GM12878 (cell line): ENCODE data around the gene SRPK2. TPM values are rescaled to one million over a fixed set of nuclear protein-coding genes. Genes with fewer than 3 reads are reported as not detected.

Experiments used
- ATAC-seq: fragments of 200-7000 bp; cut with Tn5 transposase; 3 replicates; pipeline ENCODE4 v1.9.1; 2020; ENCODE audit warnings: mild to moderate bottlenecking, moderate library complexity
- BruUV-seq: library from RNA; stranded (reverse); fragments of 400-500 nt; replicated peaks from 2 replicates; lab custom pipeline; 2021; lab: Mats Ljungman, UMichigan
- CTCF ChIA-PET: fragments of 300-600 bp; sonication (Branson Sonifier 250); formaldehyde crosslinking; extraction: SDS; loops from one replicate; lab custom pipeline; 2021; ENCODE audit warnings: inconsistent platforms; lab: Yijun Ruan, JAX
- POLR2A ChIA-PET: fragments of 350-600 bp; formaldehyde crosslinking; extraction: SDS; loops from one replicate; lab custom pipeline; 2021; ENCODE audit warnings: inconsistent platforms; lab: Charles Lee
- RAD21 ChIA-PET: fragments of 300-600 bp; sonication (Branson Sonifier 250); formaldehyde crosslinking; loops from one replicate; lab custom pipeline; 2023; ENCODE audit warnings: antibody characterized with exemption; ENCODE audit not compliant: unreplicated experiment; lab: Charles Lee
- SMC1A ChIA-PET: fragments of 300-600 bp; sonication (Branson Sonifier 250); formaldehyde crosslinking; loops from one replicate; lab custom pipeline; 2023; ENCODE audit not compliant: unreplicated experiment, uncharacterized antibody; lab: Charles Lee
- DNase-seq: peaks from one replicate; pipeline ENCODE4 v3.0.0-alpha.2; 2011; ENCODE audit warnings: low read depth, low spot score
- FAIRE-seq: peaks from 3 replicates; lab custom pipeline; 2011; peaks lifted over from hg19 to GRCh38; lab: Jason Lieb, UNC
- H2AFZ ChIP-seq: 2 replicates; pipeline ENCODE4 v1.6.0; 2011; ENCODE audit warnings: low read depth, low read length, control low read depth; ENCODE audit not compliant: control insufficient read depth
- H3K27ac ChIP-seq: 2 replicates; pipeline ENCODE4 v1.5.1; 2011; ENCODE audit warnings: control low read depth; ENCODE audit not compliant: control insufficient read depth, insufficient read depth
- H3K27me3 ChIP-seq, 2 experiments: replicated peaks in 1 of 2; 2 replicates each; pipeline versions ENCODE4 v1.6.0 to v1.6.1; 2011; ENCODE audit warnings: low read length in 1 of 2; ENCODE audit not compliant: control insufficient read depth in 2 of 2, insufficient read depth in 2 of 2
- H3K36me3 ChIP-seq, 2 experiments: 2 replicates each; pipeline ENCODE4 v1.5.1; 2011; ENCODE audit warnings: low read length in 1 of 2; ENCODE audit not compliant: control insufficient read depth in 2 of 2, insufficient read depth in 2 of 2
- H3K4me1 ChIP-seq: 2 replicates; pipeline ENCODE4 v1.6.1; 2011; ENCODE audit warnings: mild to moderate bottlenecking, low read length, moderate library complexity, mixed read lengths; ENCODE audit not compliant: control insufficient read depth, insufficient read depth
- H3K4me2 ChIP-seq: 2 replicates; pipeline ENCODE4 v1.6.0; 2011; ENCODE audit warnings: control low read depth; ENCODE audit not compliant: control insufficient read depth, insufficient read depth
- H3K4me3 ChIP-seq: fragments of 200-600 bp; sonication (generic); 2 replicates; pipeline ENCODE4 v1.5.1; 2016
- H3K79me2 ChIP-seq: 2 replicates; pipeline ENCODE4 v1.6.0; 2011; ENCODE audit warnings: low read length; ENCODE audit not compliant: control insufficient read depth, insufficient read depth
- H3K9ac ChIP-seq: 2 replicates; pipeline ENCODE4 v1.8.0; 2011; ENCODE audit warnings: low read length, control low read depth, mixed read lengths; ENCODE audit not compliant: control insufficient read depth, insufficient read depth
- H3K9me3 ChIP-seq: replicated peaks from 3 replicates; pipeline ENCODE4 v1.5.1; 2011; ENCODE audit warnings: mild to moderate bottlenecking, low read length; ENCODE audit not compliant: control insufficient read depth, insufficient read depth
- H4K20me1 ChIP-seq: 2 replicates; pipeline ENCODE4 v1.6.0; 2011; ENCODE audit not compliant: control insufficient read depth, insufficient read depth
- CBX3 ChIP-seq: fragments of 200-600 bp; sonication (generic); IDR thresholded peaks from 2 replicates; pipeline ENCODE4 v1.6.1; 2016; ENCODE audit warnings: low read depth, borderline replicate concordance
- CBX5 ChIP-seq: sonication (generic); IDR thresholded peaks from 2 replicates; pipeline ENCODE4 v1.6.1; 2016; ENCODE audit warnings: low read depth, moderate library complexity, mild to moderate bottlenecking, inconsistent platforms
- EP300 ChIP-seq, 2 experiments: fragments of 150-350 bp in 1 of 2; IDR thresholded peaks; 2 replicates each; pipeline ENCODE4 v1.6.1; 2011 to 2012; ENCODE audit warnings: low read depth in 2 of 2, low read length in 2 of 2, borderline replicate concordance in 1 of 2, improper control_type of control experiment in 1 of 2, inconsistent platforms in 1 of 2; ENCODE audit not compliant: control insufficient read depth in 1 of 2
- HCFC1 ChIP-seq: fragments of 150-350 bp; IDR thresholded peaks from 2 replicates; pipeline ENCODE4 v1.6.1; 2014; ENCODE audit warnings: low read length
- IKZF2 ChIP-seq, 2 experiments: fragments of 450-650 bp; IDR thresholded peaks; 2 replicates each; pipeline ENCODE4 v1.6.1; 2017; ENCODE audit warnings: mild to moderate bottlenecking in 2 of 2, moderate library complexity in 2 of 2
- JUNB ChIP-seq: IDR thresholded peaks from 2 replicates; pipeline ENCODE4 v1.6.1; 2016; ENCODE audit warnings: antibody characterized with exemption, mild to moderate bottlenecking
- KDM1A ChIP-seq: fragments of 200-600 bp; sonication (generic); IDR thresholded peaks from 2 replicates; pipeline ENCODE4 v1.6.1; 2016; ENCODE audit warnings: borderline replicate concordance
- MEF2A ChIP-seq: IDR thresholded peaks from 2 replicates; pipeline ENCODE4 v1.6.1; 2011; ENCODE audit warnings: low read depth, mild to moderate bottlenecking, low read length, moderate library complexity; ENCODE audit not compliant: insufficient read depth
- MEF2B ChIP-seq: fragments of 450-650 bp; IDR thresholded peaks from 2 replicates; pipeline ENCODE4 v1.6.1; 2018; ENCODE audit warnings: mild to moderate bottlenecking, moderate library complexity; ENCODE audit not compliant: partially characterized antibody, poor library complexity, severe bottlenecking
- MXI1 ChIP-seq: fragments of 150-350 bp; IDR thresholded peaks from 2 replicates; pipeline ENCODE4 v1.6.1; 2011; ENCODE audit warnings: low read depth, mild to moderate bottlenecking, inconsistent platforms, low read length, improper control_type of control experiment
- MYB ChIP-seq: fragments of 150-350 bp; IDR thresholded peaks from 2 replicates; pipeline ENCODE4 v1.6.1; 2014; ENCODE audit warnings: mild to moderate bottlenecking, low read depth, low read length, borderline replicate concordance
- MYC ChIP-seq: IDR thresholded peaks from 2 replicates; pipeline ENCODE4 v1.6.1; 2011; ENCODE audit warnings: mild to moderate bottlenecking, low read length, moderate library complexity, inconsistent platforms; ENCODE audit not compliant: insufficient read depth, insufficient replicate concordance, insufficient read length, severe bottlenecking
- NFIC ChIP-seq: IDR thresholded peaks from 2 replicates; pipeline ENCODE4 v1.6.1; 2012; ENCODE audit warnings: low read depth, mild to moderate bottlenecking, inconsistent platforms, low read length, moderate library complexity
- NFXL1 ChIP-seq: fragments of 450-650 bp; IDR thresholded peaks from 2 replicates; pipeline ENCODE4 v1.6.1; 2017; ENCODE audit warnings: antibody characterized with exemption, mild to moderate bottlenecking, borderline replicate concordance
- NR2C2 ChIP-seq: IDR thresholded peaks from 2 replicates; pipeline ENCODE4 v1.6.1; 2011; ENCODE audit warnings: borderline replicate concordance, low read depth; ENCODE audit not compliant: control insufficient read depth, insufficient read length
- RB1 ChIP-seq: fragments of 450-650 bp; formaldehyde crosslinking; IDR thresholded peaks from 2 replicates; pipeline ENCODE4 v1.6.1; 2017; ENCODE audit warnings: mild to moderate bottlenecking, borderline replicate concordance
- RCOR1 ChIP-seq: conservative IDR thresholded peaks from 2 replicates; pipeline ENCODE4 v1.6.1; 2012; ENCODE audit warnings: low read depth, low read length, improper control_type of control experiment
- WGBS: methylation state at CpG from one replicate; pipeline ENCODE4 v1.1.6; 2016; ENCODE audit warnings: low lambda C conversion rate; ENCODE audit not compliant: insufficient replicate concordance, insufficient coverage; ENCODE audit errors: missing lambda C conversion rate; 5-methylcytosine and 5-hydroxymethylcytosine counted together
- in situ Hi-C: fragments of 300-500 bp; cut with MboI; formaldehyde crosslinking; loops from 9 replicates; pipeline ENCODE4 v1.14.3; 2018; ENCODE audit warnings: mixed read lengths
- intact Hi-C: fragments of 100-400 bp; cut with micrococcal nuclease; formaldehyde crosslinking; loops from one replicate; pipeline ENCODE4 v1.14.2; 2022; ENCODE audit not compliant: unreplicated experiment
- polyA plus RNA-seq, 11 experiments: library from polyadenylated mRNA; depleted of rRNA in 4 of 11; unstranded in 6 of 11; stranded (reverse) in 5 of 11; fragments of >200 nt; fragmentation: Nextera tagmentation in 4 of 11; fragmentation: Illumina TruSeq in 1 of 11; extraction: Ambion mirVana in 4 of 11; extraction: Trizol in 1 of 11; gene quantifications; 1 replicate in 1 of 11; 2 replicates in 10 of 11; pipeline versions ENCODE4 v1.2.1 to v1.2.3, GENCODE V29; 2011 to 2016; ENCODE audit warnings: inconsistent platforms in 2 of 11, missing spikeins in 2 of 11, low read depth in 1 of 11
- total RNA-seq, 4 experiments: library from RNA; depleted of rRNA in 3 of 4; stranded (reverse); fragments of >200 nt in 3 of 4; fragmentation: Illumina TruSeq in 1 of 4; extraction: Trizol in 1 of 4; gene quantifications; 2 replicates each; pipeline versions ENCODE4 v1.2.1 to v1.2.3, GENCODE V29; 2013 to 2021
- TF ChIP-seq, protein P1 (sequence below): IDR thresholded peaks from 2 replicates; pipeline ENCODE4 v1.6.1; 2012; ENCODE audit warnings: low read length, inconsistent platforms
- TF ChIP-seq, protein P2 (sequence below): fragments of 450-650 bp; IDR thresholded peaks from 2 replicates; pipeline ENCODE4 v1.6.1; 2017; ENCODE audit warnings: low read depth, mild to moderate bottlenecking, moderate library complexity

SRPK2 gene
- total and polyA plus RNA-seq, 10 of the 15 experiments (the other 5 are each of a cell fraction or from before 2014, with no cell fraction given): 13.2 to 32.8 (median 24.5) TPM

DNA sequence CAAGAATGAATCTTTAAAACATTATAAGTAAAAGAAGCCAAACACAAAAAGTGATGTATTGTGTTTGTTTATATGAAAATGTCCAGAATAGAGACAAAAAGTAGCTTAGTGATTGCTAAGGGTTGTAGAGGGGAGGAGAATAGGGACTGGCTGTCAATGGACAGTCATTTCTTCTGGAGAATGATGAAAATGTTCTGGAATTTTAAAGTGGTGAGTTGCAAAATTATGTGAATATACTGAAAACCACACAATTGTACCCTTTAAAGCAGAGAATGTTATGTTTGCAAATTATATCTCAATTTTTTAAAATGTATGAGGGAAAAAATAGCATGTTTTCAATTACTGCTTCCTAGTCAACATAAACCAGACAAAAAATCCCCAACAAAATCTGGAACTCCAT lies 200.5 kb downstream of the SRPK2 start (continued):
- no peak for TF ChIP-seq EP300 (IDR thresholded peaks at IDR 0.05; ENCODE audit: borderline replicate concordance in 1 of 2, control insufficient read depth in 1 of 2, low read depth in 2 of 2, low read length in 2 of 2)
- no peak for TF ChIP-seq MXI1
- no peak for TF ChIP-seq MEF2A
- TF ChIP-seq HCFC1: no peak
- TF ChIP-seq RB1: no peak
- no peak for TF ChIP-seq KDM1A
- TF ChIP-seq MYB: no peak
- no peak for TF ChIP-seq MYC

DNA sequence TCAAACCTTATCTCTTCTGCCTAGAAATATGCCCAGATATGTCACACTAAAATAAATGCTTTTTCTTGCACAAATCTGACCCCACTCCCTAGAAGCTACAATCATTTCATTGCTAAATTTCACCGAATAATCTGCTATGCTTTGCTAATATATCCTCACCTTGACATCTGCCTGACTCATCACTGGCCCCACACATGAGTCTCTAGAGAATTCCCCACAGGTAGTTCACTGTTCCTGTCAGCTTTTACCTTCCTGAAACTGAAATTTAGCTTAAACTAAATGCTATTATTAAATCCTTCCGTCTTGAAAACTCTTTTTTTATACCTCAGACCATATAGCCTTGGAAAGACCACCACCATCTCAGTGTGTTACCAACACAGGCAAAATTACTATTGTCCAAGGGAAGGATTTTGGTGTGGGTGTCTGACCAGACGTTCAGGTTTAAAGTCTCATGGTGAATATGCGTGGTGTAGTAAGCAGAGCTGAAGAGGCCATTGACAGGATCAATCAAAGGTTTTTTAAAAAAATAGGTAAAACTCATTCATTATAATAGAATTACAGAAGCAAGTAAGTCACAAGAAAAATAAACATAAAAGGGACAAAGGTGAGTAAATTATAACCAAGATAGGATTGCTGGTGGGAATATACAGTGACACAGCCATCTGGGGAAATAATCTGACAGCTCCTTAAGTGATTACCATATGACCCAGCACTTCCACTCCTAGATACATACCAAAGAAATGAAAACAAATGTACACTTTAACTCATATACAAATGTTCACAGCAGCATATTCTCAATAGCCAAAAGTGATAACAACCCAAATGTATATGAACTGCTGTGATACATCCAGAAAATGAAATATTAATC lies 201.2 kb downstream of the SRPK2 start:
- Histone ChIP-seq H3K9ac (no peak overlapping the region), H3K27ac (peak overlapping the region; percentile 13; the same call in 1 of the 2 replicates), H3K4me1 (peaks cover 11% of the 10 kb centered on the region; the same call in 1 of the 2 replicates), H3K79me2 (no peaks in the 10 kb centered on the region; the same call in 1 of the 2 replicates), H3K4me3 (peak overlapping the region; percentile 6; the same call in 1 of the 2 replicates), H2AFZ (no peak overlapping the region), H4K20me1 (no peaks in the 10 kb centered on the region), H3K4me2 (peak overlapping the region; percentile 70), H3K27me3 (no peaks in the 10 kb centered on the region), H3K9me3 (no peaks in the 10 kb centered on the region), H3K36me3 (no peaks in the 10 kb centered on the region)
- peak; percentile 83 for ATAC-seq
- CTCF ChIA-PET: interaction anchor here (0.6 to 1.1 kb wide), 6 partner anchors 15 to 113 kb away, joined by 3 to 4 read pairs (median 3); no protein-coding TSS in a partner anchor
- POLR2A ChIA-PET: interaction anchor here (0.5 to 1.4 kb wide), 3 partner anchors 27 to 165 kb away, joined by 3 to 8 read pairs (median 4); no protein-coding TSS in a partner anchor
- RAD21 ChIA-PET: interaction anchor here (0.6 to 2.2 kb wide), 14 partner anchors 12 to 212 kb away, joined by 3 to 16 read pairs (median 4); no protein-coding TSS in a partner anchor
- SMC1A ChIA-PET: interaction anchor here (0.8 to 2.9 kb wide), 30 partner anchors 9 to 201 kb away, joined by 3 to 15 read pairs (median 4); partner anchors contain the start of gene SRPK2
- BruUV-seq: TSS peak; percentile 3
- in situ Hi-C loops (no loop called here), intact Hi-C loops (no loop called here)
- no peak for FAIRE-seq
- peak; percentile 37 for DNase-seq
- 24% methylated on average over 4 of the region's 4 CpGs for WGBS
- TF ChIP-seq IKZF2 (IDR thresholded peaks at IDR 0.05): peak in 1 of 2 experiments; percentile 29; a peak in 1 of 4 replicates
- TF ChIP-seq MEF2B: peak; percentile 92
- peak; percentile 50; the same call in 1 of the 2 replicates for TF ChIP-seq NFIC
- TF ChIP-seq CBX3: no peak
- no peak for TF ChIP-seq CBX5
- TF ChIP-seq RCOR1: no peak
- peak; percentile 35; the same call in 1 of the 2 replicates for TF ChIP-seq JUNB
- TF ChIP-seq, protein P1, sequence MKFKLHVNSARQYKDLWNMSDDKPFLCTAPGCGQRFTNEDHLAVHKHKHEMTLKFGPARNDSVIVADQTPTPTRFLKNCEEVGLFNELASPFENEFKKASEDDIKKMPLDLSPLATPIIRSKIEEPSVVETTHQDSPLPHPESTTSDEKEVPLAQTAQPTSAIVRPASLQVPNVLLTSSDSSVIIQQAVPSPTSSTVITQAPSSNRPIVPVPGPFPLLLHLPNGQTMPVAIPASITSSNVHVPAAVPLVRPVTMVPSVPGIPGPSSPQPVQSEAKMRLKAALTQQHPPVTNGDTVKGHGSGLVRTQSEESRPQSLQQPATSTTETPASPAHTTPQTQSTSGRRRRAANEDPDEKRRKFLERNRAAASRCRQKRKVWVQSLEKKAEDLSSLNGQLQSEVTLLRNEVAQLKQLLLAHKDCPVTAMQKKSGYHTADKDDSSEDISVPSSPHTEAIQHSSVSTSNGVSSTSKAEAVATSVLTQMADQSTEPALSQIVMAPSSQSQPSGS: 0 out of 2 replicates have a peak, but pooled peaks have one; percentile 19
- no peak for TF ChIP-seq NFXL1
- no peak for TF ChIP-seq NR2C2
- TF ChIP-seq, protein P2, sequence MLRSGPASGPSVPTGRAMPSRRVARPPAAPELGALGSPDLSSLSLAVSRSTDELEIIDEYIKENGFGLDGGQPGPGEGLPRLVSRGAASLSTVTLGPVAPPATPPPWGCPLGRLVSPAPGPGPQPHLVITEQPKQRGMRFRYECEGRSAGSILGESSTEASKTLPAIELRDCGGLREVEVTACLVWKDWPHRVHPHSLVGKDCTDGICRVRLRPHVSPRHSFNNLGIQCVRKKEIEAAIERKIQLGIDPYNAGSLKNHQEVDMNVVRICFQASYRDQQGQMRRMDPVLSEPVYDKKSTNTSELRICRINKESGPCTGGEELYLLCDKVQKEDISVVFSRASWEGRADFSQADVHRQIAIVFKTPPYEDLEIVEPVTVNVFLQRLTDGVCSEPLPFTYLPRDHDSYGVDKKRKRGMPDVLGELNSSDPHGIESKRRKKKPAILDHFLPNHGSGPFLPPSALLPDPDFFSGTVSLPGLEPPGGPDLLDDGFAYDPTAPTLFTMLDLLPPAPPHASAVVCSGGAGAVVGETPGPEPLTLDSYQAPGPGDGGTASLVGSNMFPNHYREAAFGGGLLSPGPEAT: 0 out of 2 replicates have a peak, but pooled peaks have one; percentile 19
